MG63 (cell line): ENCODE data around the gene TSPAN11. TPM values are rescaled to one million over a fixed set of nuclear protein-coding genes. Genes with fewer than 3 reads are reported as not detected.

ENCODE experiments used
- DNase-seq: peaks from one replicate; pipeline ENCODE4 v3.0.0-alpha.2; 2020
- H3K27me3 ChIP-seq: fragments of 250-450 bp; sonication (Bioruptor Pico); 2 replicates; pipeline ENCODE4 v1.5.1; 2020; ENCODE audit warnings: mild to moderate bottlenecking, moderate library complexity
- H3K36me3 ChIP-seq: fragments of 250-450 bp; sonication (Bioruptor Pico); 2 replicates; pipeline ENCODE4 v1.5.1; 2020; ENCODE audit warnings: mild to moderate bottlenecking, moderate library complexity
- H3K4me3 ChIP-seq: fragments of 250-450 bp; sonication (Bioruptor Pico); 2 replicates; pipeline ENCODE4 v1.5.1; 2020; ENCODE audit warnings: mild to moderate bottlenecking, moderate library complexity
- H3K9me3 ChIP-seq: fragments of 250-450 bp; sonication (Bioruptor Pico); 2 replicates; pipeline ENCODE4 v1.5.1; 2020; ENCODE audit warnings: mild to moderate bottlenecking, moderate library complexity
- total RNA-seq: library from RNA; depleted of rRNA; stranded (reverse); fragments of >200 nt; shearing (Covaris generic); gene quantifications from 2 replicates; pipeline ENCODE4 v1.2.3, GENCODE V29; 2014; ENCODE audit warnings: low replicate concordance

Gene TSPAN11
- total RNA-seq, 1 experiment from 2014 or later: 1.0 TPM

GRCh38 chr12:31000751-31001150 is 74.2 kb downstream of the TSPAN11 start:
- Histone ChIP-seq H3K9me3 (no peaks in the 10 kb centered on the region), H3K27me3 (no peaks in the 10 kb centered on the region), H3K4me3 (no peak overlapping the region), H3K36me3 (peaks cover 27% of the 10 kb centered on the region)
- peak; percentile 81 for DNase-seq

- Histone ChIP-seq H3K4me3 (no peak overlapping the region), H3K9me3 (no peaks in the 10 kb centered on the region), H3K27me3 (no peaks in the 10 kb centered on the region), H3K36me3 (peaks cover 22% of the 10 kb centered on the region)
- no peak for DNase-seq
Measured at GRCh38 chr12:31001581-31002360, 75.2 kb downstream of the TSPAN11 start.

DNA sequence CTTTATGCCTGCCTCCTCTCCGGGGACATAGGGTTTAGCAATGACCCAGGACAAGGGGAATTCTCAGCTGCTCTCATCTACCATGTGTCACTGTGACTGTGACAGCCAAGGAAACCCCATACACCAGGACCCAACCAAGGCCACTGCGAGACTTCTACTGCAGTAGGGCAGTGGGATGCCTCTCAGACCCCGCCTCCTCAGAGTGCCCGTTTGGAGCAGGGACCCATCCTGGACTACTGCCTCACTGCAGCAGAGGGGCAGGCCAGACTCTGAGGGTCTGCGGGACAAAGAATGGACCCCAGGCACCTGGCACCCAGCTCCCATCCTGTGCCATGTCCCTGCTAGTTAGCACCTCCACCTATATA is 75.8 kb downstream of the TSPAN11 start:
- Histone ChIP-seq H3K9me3 (no peaks in the 10 kb centered on the region), H3K36me3 (peaks cover 16% of the 10 kb centered on the region), H3K4me3 (no peak overlapping the region), H3K27me3 (no peaks in the 10 kb centered on the region)
- no peak for DNase-seq

- H3K9me3 ChIP-seq: no peaks in the 10 kb centered on the region
- peaks cover 11% of the 10 kb centered on the region for H3K36me3 ChIP-seq
- no peaks in the 10 kb centered on the region for H3K27me3 ChIP-seq
- H3K4me3 ChIP-seq: no peak overlapping the region
- peak; percentile 61 for DNase-seq
Measured at GRCh38 chr12:31002999-31003398, 76.5 kb downstream of the TSPAN11 start.

- Histone ChIP-seq H3K36me3 (peaks cover under 1% of the 10 kb centered on the region; the same call in 1 of the 2 replicates), H3K9me3 (no peaks in the 10 kb centered on the region), H3K27me3 (no peaks in the 10 kb centered on the region), H3K4me3 (no peak overlapping the region)
- peak; percentile 39 for DNase-seq
Measured at GRCh38 chr12:31003861-31004640, 77.5 kb downstream of the TSPAN11 start.

GRCh38 chr12:31004666-31005065 is 78.1 kb downstream of the TSPAN11 start:
- H3K36me3 ChIP-seq: no peaks in the 10 kb centered on the region; the same call in 1 of the 2 replicates
- H3K4me3 ChIP-seq: 0 out of 2 replicates have a peak overlapping the region, but pooled peaks have one; percentile 19
- DNase-seq: no peak
- H3K9me3 ChIP-seq: no peaks in the 10 kb centered on the region
- H3K27me3 ChIP-seq: no peaks in the 10 kb centered on the region

GRCh38 chr12:31005256-31005943 is 78.9 kb downstream of the TSPAN11 start:
- Histone ChIP-seq H3K36me3 (no peaks in the 10 kb centered on the region; the same call in 1 of the 2 replicates), H3K27me3 (no peaks in the 10 kb centered on the region), H3K9me3 (no peaks in the 10 kb centered on the region), H3K4me3 (peak overlapping the region; percentile 19)
- DNase-seq: no peak

DNA sequence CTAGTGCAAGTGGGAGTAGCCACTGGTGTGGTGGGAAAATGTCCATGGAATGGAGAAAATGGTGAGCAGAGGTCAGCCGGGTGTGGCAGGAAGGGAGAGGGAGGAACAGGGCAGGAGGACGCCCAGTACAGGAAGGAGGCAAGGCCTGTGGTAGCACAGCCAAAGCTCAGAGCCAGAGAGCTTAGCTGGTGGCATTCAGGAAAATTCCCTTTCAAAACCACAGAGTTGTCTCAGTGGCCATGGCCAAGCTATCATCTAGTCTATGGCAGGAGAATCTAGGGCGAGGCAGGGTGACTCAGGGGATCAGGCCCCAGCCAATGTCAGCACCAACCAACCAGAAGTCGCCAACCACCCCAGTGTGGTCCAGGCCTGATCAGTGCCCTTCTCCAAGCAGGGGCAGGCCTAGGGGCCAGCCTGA is 79.4 kb downstream of the TSPAN11 start:
- no peaks in the 10 kb centered on the region for H3K9me3 ChIP-seq
- H3K36me3 ChIP-seq: no peaks in the 10 kb centered on the region; the same call in 1 of the 2 replicates
- no peaks in the 10 kb centered on the region for H3K27me3 ChIP-seq
- peak overlapping the region; percentile 19 for H3K4me3 ChIP-seq
- peak; percentile 99 for DNase-seq

DNA sequence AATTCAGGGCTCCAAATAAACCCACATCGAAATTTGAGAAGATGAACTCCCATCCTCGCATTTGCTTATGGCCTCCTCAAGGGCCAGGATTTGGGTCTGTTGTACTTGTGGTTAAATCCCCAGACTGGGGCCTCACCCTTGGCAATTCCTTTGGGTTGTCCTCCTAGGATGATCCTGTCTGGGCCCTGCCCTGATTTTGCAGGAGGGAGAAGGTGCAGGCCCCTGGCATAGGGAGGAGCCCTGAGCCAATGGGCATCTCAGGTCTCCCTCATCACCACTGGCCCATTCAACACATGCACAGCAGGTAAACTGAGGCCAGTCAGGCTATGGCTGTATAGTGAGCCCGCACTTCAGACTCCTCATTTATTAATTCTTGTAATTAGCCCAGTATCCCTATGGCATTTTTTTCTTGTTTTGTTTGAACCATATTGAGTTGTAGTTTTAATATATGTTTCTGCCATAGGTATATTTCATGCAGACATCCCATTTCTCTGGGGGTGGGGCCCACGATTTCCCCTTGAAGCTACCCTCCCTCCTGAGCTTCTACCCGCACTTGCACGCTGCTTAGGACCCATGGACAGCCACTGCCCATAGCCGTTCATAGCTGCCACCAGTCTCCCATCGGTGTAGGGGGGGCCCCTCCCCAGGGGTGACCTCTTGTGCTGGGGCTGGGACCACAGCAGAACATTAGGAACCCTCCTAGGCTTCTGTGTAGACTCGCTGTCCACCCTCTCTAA is 80.0 kb downstream of the TSPAN11 start:
- Histone ChIP-seq H3K4me3 (no peak overlapping the region), H3K9me3 (no peaks in the 10 kb centered on the region), H3K27me3 (no peaks in the 10 kb centered on the region), H3K36me3 (no peaks in the 10 kb centered on the region)
- DNase-seq: no peak

DNA sequence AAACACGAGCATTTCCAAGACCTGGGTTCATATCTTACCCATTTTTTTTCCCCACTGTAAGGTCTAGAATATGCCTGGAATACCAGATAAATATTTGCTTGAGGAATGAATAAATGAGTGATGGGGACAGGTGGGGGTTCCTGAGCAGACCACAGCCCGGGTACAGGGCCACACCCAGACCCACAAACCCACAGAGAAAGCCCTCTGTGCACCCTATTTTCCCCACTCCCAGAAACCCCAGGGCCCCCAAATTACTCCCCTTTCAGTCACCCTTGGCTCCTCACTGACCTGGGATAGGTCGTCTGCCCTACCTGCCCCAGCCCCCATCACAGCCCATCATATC is 80.6 kb downstream of the TSPAN11 start:
- no peaks in the 10 kb centered on the region for H3K36me3 ChIP-seq
- H3K27me3 ChIP-seq: no peaks in the 10 kb centered on the region
- DNase-seq: no peak
- no peaks in the 10 kb centered on the region for H3K9me3 ChIP-seq
- no peak overlapping the region for H3K4me3 ChIP-seq

DNA sequence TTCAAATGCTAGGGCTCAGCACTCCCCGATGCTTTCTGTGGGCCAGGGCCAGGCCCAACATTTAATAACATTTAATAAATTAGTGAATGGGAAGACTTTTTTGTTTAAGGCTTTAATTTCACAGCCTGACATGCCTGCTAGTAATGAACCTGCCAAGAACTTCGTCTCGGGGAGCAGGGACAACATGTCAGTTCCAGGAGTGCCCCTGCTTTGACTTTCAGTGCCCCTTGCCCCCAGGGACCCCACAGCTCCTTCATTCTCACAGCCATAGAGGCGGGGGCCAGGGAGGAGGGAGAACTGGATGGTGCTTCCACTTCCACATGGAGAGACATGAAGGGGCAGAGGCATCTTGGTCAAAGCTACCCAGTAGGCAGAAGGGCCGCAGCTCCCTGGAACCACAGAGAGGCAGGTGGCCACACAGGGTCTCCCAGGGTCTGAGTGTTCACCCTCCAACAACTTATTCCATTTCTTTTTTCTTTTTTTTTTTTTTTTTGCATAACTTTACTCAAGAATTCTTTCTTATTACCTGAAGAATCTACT is 81.2 kb downstream of the TSPAN11 start:
- no peak overlapping the region for H3K4me3 ChIP-seq
- no peaks in the 10 kb centered on the region for H3K27me3 ChIP-seq
- H3K36me3 ChIP-seq: no peaks in the 10 kb centered on the region
- no peak for DNase-seq
- no peaks in the 10 kb centered on the region for H3K9me3 ChIP-seq

GRCh38 chr12:31008241-31008761 is 81.8 kb downstream of the TSPAN11 start:
- H3K4me3 ChIP-seq: no peak overlapping the region
- no peaks in the 10 kb centered on the region for H3K36me3 ChIP-seq
- DNase-seq: peak; percentile 33
- no peaks in the 10 kb centered on the region for H3K27me3 ChIP-seq
- no peaks in the 10 kb centered on the region for H3K9me3 ChIP-seq

DNA sequence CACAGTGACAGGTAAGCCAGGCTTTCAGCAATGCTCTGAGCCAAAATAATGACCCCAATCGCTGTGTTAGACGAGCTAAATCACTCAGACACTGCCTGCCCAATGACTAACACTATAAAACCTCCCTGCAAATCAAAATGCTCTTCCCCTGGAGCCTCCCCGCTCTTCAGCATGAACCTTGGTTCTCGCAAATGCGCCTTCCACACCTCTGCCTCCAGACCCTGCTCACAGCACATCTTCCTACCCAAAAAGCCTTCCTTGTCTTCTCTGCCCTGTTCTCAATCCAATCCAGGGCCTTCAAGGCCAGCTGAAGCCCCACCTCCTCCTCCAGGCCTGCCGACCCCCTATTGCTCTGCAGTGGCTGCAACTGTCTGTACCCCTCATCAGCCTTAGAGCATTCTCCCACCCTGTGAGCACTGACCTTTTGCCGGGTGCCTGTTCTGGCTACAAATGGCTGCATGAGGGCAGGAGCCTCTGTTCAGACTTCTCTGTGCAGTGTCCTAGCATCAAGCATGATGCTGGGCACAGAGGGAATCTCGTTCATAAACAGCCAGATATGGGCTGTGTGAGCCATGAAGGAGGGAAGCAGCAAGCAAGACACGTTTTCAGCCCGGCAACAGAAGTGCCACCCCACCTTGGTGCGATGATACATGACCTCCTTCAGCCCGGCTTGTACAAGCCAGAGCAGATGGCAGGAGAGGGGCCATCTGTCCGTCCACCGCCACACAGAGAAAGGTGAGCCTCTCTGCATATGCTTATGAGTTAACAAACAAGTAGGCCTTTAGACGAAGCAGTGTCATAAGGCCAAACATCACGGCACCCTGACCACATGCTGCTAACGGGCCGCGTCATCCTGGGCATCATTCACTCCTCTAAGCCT is 82.7 kb downstream of the TSPAN11 start:
- H3K27me3 ChIP-seq: no peaks in the 10 kb centered on the region
- no peak overlapping the region for H3K4me3 ChIP-seq
- no peaks in the 10 kb centered on the region for H3K36me3 ChIP-seq
- no peaks in the 10 kb centered on the region for H3K9me3 ChIP-seq
- no peak for DNase-seq

GRCh38 chr12:31009976-31010375 is 83.4 kb downstream of the TSPAN11 start:
- no peaks in the 10 kb centered on the region for H3K36me3 ChIP-seq

DNA sequence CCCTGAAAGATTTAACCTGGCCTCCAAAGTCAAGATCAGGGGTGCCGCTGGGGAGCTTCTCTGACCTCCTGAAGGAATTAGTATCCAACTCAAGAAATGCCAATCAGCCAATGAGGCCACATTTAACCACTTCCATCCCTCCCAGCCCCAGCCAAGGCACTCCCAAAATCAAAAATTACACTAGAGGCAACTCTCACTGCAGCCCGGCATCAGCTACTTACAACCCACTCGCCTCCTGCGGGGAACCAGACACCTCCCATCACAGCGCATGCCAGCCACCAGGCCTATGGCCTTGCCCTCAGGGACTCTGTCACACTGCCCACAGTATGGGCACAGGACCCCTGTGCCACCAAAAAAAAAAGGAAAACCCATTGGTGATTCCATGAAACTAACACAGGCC is 84.8 kb downstream of the TSPAN11 start:
- Histone ChIP-seq H3K9me3 (no peaks in the 10 kb centered on the region), H3K36me3 (no peaks in the 10 kb centered on the region), H3K27me3 (no peaks in the 10 kb centered on the region), H3K4me3 (no peak overlapping the region)
- no peak for DNase-seq

More at GRCh38 chr12:31009976-31010375, 83.4 kb downstream of the TSPAN11 start:
- no peak for DNase-seq
- Histone ChIP-seq H3K4me3 (no peak overlapping the region), H3K27me3 (no peaks in the 10 kb centered on the region), H3K9me3 (no peaks in the 10 kb centered on the region)
